ENCODE data around the gene GALNT17.
"Not testable (repeated sequence)": the region's sequence is repeated elsewhere in the genome, so short reads cannot be mapped to it uniquely, and the experiment has no call there.

Gene GALNT17

DNA sequence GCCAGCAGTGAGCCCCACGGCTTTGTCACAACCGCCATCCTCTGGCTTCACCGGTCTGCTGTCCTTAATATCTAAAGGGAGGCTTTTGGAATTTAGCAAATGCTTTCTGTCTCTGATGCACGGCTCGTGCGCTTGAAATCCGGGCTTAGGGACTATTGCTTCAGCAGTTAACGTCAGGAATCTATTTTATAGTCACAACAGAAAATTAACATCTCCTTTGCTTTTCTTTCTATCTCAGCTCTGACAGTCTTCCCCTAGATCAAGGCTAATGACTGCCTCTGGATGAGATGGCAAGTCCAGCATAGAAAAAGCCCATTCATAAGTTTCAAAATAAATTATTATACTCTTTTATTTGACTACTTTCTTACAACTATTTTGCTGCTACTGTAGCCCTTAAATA is 423.8 kb downstream of the GALNT17 start:
- no peak for DNase-seq (ENCODE audit: low read depth, low spot score)

DNA sequence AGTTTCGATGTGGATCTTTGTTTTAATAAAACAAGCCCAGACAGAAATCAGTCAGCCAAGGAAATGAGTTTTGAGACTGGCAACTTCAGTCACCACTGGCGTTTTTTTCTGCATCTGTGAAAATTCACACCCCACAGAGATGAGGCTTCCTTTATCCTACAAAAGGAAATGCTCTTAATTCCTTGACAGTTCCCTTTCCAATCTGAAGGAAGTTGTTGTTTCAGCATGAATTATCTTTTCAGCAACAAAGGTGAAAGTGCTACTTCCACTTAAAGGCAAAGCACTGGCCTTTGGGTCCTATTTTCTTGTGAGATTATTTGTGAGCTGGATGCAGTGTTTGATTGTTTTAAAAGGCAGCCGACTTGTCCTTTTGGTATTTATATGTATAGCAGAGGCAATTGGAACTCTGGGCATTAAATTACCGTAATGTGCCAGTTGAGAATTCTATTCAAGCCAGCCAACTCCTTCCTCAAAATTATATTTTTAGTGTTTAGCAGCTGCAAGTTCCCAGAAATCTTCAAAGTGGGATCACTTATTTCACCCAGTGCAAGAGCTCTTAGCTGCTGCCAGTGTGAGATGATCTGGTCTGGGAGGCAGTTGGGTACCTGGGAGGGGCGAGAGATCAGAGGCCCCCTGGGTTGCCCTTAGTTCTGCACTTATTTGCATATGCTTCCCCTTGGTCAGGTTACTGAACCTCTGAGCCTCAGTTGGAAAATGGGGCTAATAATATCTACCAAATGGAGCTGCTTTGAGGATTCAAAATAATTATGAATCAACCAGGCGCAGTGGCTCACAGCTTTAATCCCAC is 427.1 kb downstream of the GALNT17 start:
- DNase-seq (ENCODE audit: low read depth, low spot score) = peak; percentile 9

DNA sequence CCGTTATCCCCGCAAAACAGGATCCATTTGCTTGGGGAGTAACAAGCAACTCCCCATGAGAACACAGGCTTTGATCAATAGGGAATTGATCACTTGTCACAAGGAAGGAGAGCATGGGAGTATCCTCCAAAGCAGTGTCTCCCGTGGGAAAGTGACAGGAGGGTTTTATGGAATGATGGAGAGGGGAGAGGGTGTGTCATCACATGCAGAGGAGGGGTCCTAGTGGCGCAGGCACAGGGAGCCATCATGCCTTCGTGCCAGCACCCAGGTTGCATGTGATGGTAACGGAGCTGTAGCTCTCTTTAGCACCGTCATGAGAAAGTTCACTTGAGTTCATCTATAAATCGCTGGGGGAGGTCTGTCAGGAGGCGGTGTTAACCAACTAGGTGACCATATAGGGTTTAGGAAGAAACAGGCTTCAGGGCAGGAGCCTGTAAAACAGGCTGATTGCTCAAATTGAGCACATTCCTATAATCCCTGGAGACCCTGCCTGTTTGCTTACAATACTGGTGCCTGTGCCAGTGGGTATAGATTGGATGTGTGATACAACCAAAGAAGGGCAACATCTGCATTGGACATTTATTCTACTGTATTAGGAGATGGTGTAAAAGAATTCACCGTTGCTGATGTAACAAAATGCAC is 428.5 kb downstream of the GALNT17 start:
- DNase-seq (ENCODE audit: low read depth, low spot score) = peak; percentile 70

DNA sequence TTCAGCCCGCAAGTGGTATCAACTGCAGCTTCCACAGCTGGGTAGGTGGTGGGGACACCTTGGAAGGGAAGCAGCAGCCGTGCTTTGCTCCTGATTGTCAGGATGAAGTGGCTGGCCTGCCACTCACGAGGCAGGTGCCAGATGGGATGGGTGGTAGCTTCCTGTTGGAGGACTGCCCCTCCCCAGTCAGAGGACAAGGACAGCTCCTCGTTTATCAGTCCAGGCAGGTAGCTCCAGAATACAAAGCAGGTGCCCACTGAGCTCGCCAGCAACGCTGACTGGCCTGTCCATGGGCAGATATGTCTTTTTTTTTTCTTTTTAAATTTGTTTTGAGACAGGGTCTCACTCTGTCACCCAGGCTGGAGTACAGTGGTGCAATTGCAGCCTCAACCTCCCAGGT is 431.3 kb downstream of the GALNT17 start:
- DNase-seq (ENCODE audit: low read depth, low spot score) = no peak

DNA sequence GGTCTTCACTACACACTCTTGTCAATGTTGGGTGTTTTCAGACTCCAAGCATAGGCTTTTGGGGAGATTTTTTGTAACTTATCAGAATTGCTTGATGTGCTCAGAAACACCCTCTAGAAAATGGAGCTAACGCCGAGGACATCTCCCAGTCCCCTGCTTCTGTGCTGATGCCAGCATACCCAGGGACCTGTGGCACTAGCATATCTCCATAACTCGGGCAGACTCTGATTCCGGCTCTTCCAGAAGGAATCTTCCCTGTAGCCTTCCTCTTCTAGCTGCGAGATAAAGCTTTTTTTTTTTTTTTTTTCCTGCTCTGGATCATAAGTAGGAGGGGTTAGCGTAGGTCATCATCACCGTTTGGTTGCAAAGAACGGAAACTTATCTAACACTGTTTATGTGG is 434.4 kb downstream of the GALNT17 start:
- DNase-seq (ENCODE audit: low read depth, low spot score) = no peak

DNA sequence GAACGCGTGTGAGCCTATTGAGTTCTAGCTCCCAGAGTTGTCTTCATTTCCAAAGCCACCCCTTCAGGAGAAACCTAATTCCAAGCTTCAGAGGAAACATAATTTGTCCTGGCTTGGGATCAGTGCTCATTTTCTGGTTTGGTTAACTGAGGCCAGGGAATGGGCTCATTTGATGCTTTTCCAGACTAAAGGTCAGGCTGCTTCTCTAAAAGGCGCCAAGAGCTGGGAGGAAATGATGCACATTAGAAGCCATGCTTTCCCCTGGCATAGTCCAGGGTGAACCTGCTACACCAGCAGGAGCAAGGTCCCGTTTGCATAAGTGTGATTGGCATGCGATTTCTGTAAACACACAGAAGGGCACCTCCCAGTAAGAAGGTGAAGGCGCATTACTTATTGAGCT is 435.0 kb downstream of the GALNT17 start:
- no peak for DNase-seq (ENCODE audit: low read depth, low spot score)

DNA sequence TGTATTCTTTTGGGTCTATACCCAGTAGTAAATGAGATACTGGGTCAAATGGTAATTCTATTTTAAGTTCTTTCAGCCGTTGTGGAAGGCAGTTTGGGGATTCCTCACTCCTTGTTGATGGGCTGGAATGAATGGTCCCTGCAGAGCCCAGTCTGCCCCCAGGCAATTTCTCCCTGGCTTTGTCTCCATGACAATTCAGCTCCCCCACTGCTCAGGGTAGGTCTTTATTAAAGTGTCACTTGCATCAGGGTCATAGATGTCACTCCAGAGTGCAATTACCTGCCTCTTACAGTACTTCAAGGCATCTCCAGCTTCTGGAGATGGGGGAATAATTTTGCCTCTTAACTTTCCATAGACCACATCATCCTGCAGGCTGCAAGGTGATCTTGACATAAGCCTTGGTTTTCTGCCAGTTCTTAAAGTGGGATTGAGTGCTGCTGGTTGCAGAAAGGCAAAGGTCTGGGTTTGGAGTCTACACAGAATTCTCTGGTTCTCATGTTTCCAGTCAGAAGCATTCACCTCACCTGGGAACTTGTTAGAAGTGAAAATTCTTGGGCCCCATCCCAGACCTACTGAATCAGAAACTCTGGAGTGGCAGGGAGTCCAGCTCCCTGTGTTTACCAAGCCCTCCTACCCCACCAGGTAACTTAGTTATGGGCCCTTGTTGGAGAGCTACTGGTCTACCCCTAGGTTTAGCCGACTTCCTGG is 442.4 kb downstream of the GALNT17 start:
- DNase-seq (ENCODE audit: low read depth, low spot score) = peak; percentile 94

DNA sequence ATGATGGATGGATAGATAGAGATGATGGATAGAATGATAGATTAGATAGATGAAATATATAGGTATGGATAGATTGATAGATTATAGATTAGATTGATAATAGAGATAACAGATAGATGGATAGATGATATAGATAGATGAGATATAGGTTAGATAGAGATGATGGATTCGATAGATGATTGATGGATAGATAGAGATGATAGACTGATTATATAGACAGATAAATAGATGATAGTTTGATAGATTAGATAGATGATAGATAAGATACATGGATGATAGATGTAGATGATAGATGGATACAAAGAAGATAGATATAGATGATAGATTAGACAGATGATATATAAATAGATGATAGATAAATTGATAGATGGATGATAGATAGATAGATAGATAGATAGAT is 448.1 kb downstream of the GALNT17 start:
- no peak for DNase-seq (ENCODE audit: low read depth, low spot score)

DNA sequence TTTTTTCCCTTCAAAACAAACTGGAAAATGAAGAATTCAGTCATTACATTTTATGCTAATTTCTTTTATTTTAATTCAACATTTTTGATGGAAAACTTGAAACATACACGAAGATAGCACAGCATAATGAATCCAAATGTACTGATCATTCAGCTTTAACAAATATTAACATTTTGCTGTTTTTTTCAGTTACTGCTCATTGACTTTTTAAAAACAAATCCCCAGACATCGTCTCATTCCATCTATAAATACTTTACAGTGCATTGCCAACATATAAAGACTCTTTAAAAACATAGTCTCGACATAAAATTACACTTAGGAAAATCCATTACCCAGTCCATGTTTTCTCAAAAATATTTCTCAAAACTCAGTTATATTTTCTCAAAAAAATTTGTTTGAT is 452.3 kb downstream of the GALNT17 start:
- no peak for DNase-seq (ENCODE audit: low read depth, low spot score)

DNA sequence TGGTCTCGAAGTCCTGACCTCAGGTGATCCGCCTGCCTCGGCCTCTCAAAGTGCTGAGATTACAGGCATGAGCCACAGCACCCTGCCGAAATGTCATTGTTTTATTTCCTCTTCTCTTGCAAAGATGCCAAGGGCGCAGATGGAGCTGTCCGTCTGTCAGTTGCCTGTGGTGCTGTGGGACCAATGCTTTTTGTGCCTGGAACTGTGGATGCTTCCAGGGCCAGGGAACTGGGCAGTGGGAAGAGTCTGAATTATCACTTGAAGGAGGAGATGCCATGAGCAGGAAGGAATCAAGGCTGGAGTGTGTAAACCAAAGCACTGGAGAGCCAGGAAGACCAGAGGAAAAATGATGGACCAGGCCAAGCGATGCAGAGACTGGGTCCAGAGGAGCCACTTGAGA is 459.9 kb downstream of the GALNT17 start:
- no peak for DNase-seq (ENCODE audit: low read depth, low spot score)

DNA sequence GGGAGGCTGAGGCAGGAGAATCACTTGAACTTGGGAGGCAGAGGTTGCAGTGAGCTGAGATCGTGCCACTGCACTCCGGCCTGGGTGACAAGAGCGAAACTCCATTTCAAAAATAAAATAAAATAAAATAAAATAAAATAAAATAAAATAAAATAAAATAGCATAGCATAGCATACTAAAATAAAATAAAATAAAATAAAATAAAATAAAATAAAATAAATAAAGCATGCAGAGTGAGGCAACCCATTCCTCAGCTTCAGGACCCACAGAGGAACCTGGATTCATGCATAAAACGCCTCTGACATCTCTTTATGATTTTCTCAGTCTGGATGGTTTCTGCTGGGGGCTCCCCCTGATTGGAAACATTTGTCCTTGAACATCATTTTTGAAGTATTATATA is 460.4 kb downstream of the GALNT17 start:
- not testable (repeated sequence) for DNase-seq (ENCODE audit: low read depth, low spot score)

DNA sequence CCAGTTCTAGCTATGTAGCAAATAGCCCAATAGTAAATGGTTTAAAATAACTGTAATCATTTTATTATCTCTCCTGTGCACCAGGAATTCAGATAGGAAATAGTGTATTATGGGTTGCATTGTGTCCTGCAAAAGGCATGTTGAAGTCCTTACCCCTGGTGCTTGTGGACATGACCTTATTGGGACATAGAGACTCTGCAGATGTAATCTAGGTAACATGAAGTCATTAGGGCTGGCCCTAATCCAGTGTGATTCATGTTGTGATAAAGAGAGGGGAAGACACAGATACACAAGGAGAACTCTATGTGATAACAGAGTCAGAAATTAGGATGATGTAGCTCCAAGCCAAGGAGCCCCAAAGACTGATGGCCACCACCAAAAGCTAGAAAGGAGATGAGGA is 462.8 kb downstream of the GALNT17 start:
- no peak for DNase-seq (ENCODE audit: low read depth, low spot score)

DNA sequence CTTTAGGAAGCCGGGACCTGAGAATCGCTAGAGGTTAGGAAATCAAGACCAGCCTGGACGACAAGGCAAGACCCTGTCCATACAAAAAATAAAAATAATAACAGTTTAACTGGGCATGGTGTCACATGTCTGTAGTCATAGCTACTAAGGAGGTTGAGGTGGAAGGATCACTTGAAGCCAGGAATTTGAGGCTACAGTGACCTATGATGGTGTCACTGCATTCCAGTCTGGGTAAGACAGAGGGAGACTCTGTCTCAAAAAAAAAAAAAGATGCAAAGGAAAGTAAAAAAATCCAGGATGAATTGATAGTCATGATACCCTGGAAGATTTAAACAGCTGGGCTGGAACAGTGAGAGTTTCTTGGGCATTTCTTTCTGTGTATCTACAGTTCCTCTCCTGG is 463.2 kb downstream of the GALNT17 start:
- no peak for DNase-seq (ENCODE audit: low read depth, low spot score)

DNA sequence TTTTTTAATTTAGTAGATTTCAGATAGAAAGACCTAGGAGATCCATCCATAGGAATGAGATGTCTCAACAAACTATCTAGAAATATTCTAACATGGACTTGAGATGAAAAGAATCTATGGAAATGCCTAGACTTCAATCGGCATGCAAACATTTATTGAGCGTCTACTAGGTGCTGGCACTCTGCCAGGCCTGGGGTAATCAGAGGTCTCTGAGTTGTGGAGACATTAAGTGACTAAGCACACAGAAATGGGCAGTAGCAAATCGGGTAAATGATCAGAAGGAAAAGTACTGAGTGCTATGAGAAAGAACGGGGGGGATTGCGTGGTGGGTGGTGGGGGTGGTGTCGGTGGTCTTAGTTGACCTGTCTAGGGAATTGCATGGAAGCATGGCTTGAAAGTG is 466.6 kb downstream of the GALNT17 start:
- DNase-seq (ENCODE audit: low read depth, low spot score) = no peak

DNA sequence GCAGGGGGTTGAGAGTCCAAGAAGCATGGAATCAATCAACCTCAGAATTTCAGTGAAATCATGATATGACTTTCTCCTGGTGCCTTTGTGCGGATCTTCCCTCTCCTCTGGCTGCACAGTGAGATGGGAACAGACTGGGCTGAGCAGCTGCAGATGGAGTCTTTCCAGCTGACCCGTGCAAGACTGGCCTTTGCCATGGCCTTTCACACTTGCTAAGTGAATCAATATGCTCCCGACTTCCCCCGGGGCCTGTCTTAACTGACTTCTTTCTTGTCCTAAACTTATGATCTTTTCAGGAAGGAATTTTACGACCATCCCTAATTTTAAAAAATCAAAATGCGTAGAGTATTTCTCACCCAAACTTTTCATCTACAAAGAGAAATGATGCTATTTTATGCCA is 469.9 kb downstream of the GALNT17 start:
- DNase-seq (ENCODE audit: low read depth, low spot score) = no peak

DNA sequence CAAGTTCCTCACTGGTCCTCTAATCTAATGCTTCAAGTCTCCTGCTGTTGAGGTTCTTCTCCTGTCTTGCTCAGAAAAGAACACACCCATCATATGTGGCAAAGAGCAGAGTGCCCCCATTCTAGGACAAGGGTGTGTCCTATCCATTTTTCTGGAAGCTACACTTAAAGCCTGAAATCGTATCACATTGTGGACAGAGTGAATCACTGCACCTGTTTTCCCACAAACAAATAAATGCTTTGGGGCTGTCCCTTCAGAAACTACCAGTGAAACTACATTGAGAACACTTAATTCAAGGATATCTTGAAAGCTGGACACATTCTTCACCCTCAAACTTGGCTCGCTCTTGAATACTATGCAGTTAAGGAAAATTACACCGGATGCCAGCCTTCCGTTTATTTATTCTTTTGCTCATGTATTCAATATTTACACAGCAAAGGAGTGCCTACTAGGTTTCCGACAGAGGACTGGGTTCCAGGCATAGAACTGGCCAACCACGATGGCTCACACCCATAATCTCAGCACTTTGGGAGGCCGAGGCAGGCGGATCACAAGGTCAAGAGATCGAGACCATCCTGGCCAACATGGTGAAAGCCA is 473.0 kb downstream of the GALNT17 start:
- DNase-seq (ENCODE audit: low read depth, low spot score) = no peak

DNA sequence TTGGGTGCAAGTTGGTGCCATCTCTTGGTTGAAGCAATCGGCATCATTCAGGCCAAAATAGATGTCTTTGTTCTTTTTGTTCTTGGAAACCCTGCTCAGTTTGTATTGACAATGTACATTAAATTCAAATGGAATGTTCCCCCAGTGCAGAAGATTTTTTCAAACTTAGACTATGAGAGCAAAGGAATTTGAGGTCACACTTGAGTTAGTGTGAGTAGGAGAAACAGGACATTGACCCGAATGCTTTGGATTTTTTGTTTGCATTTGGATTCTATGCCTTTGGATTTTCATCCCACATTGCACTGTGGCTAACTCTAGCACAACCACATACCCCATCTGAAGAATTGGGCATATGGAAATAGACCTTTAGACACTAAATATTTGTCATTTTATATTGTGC is 480.0 kb downstream of the GALNT17 start:
- no peak for DNase-seq (ENCODE audit: low read depth, low spot score)

DNA sequence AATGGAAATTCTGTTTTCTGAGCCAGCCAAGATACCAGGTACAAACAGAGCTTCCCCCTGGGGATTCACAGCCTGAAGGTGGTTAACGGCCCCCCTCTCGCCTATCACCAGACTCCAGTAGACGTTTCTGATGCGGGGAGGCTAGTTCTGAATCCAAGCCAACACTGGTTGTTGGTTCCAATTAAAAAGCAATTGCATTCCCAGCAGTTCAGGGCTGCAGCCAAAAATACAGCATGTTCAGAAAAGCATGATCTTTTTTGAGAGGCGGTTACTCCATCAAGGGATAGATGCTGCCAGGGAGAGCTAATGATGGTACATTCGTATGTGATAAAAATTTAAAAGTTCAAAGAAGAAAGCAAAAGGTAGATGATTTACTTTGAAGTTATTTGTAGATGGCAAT is 481.0 kb downstream of the GALNT17 start:
- peak; percentile 17 for DNase-seq (ENCODE audit: low read depth, low spot score)

DNA sequence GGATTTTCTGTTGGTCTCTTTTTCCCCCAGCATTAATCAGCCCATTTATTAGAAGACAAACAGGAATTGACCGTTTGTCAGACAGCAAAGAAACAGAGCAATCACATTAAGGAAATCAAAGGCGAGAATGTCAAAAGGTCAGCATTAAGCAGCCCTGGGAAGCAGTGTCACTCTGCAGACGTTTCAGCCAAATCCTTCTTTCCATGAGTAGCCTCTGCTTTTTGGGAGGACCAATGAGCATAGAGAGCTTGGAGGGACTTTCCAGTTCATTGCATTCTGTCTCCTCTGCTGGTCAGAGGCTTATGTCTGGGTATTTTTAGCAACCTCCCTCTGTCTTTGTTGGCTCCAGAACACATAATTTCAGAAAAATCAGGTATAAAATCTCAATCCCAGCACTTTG is 481.4 kb downstream of the GALNT17 start:
- DNase-seq (ENCODE audit: low read depth, low spot score) = peak; percentile 58

DNA sequence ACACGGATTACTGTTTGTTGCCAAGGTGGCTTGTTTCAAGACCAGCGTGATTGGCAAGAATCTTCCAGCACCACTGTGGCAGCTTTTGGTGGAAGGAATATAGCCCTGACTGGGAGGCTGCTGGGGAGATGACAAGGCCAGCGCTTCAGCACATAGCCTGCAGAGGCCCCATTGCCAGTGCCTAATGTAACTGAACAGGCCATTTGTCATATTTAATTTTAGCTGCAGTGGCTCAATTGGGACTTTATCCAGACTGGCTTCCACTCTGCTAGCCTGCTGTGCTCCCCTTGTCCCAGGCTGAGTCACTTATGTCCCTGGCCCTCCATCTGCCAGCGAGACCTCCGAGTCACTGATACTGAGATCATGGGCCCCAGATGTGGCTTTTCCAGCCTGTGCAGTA is 483.1 kb downstream of the GALNT17 start:
- no peak for DNase-seq (ENCODE audit: low read depth, low spot score)

DNA sequence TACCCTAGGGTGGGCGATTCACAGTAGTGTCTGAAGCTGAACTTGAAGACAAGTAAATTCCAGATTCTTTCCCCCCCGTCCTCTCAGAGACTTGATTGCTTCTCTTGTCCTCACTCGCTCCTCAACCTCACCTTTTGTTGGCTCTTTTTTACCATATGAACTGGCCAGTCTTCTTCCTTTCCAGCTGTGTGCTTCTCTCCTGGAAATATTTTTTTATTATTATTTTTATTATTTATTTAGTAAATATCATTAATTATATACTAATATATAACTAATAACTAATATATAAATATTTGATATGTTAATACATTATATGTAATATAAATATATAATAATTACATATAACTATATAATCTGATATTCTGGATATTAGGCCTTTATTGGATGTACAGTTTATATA is 484.3 kb downstream of the GALNT17 start:
- DNase-seq (ENCODE audit: low read depth, low spot score) = no peak

DNA sequence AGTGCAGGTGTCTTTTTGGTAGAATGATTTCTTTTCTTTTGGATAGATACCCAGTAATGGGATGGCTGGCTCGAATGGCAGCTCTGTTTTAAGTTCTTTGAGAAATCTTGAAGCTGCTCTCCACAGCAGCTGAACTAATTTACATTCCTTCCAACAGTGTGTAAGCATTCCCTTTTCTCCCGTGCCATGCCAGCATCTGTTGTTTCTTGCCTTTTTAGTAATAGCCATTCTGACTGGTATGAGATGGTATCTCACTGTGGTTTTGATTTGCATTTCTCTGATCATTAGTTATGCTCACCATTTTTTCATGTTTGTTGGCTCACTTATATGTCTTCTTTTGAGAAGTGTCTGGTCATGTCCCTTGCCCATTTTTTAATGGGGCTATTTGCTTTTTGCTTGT is 486.3 kb downstream of the GALNT17 start:
- no peak for DNase-seq (ENCODE audit: low read depth, low spot score)
